ENCODE results near the gene GRID2IP.

DNA sequence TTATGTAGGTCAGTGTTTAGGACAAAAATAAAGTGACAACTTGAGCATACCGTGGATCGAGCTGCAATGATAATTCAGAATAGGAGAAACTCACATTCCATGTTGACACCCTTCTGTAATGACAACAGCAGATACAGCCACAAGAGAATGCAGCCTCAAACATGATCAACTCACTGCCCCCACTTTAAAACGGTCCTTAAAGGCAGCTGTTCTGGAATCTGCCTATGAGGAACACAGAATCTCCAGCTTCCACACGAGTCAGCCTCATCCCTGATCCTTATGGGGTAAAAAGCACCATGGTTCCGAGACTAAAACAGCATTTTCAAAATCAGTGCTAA, 71.0 kb downstream of the GRID2IP start:
- TF ChIP-seq, protein P1, sequence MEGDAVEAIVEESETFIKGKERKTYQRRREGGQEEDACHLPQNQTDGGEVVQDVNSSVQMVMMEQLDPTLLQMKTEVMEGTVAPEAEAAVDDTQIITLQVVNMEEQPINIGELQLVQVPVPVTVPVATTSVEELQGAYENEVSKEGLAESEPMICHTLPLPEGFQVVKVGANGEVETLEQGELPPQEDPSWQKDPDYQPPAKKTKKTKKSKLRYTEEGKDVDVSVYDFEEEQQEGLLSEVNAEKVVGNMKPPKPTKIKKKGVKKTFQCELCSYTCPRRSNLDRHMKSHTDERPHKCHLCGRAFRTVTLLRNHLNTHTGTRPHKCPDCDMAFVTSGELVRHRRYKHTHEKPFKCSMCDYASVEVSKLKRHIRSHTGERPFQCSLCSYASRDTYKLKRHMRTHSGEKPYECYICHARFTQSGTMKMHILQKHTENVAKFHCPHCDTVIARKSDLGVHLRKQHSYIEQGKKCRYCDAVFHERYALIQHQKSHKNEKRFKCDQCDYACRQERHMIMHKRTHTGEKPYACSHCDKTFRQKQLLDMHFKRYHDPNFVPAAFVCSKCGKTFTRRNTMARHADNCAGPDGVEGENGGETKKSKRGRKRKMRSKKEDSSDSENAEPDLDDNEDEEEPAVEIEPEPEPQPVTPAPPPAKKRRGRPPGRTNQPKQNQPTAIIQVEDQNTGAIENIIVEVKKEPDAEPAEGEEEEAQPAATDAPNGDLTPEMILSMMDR (IDR thresholded peaks at IDR 0.05 in 4 of 5, conservative IDR thresholded peaks at IDR 0.05 in 1 of 5), result no peak
- no peak for TF ChIP-seq POLR2A (IDR thresholded peaks at IDR 0.05)
